ENCODE data around the gene CLK2. TPM values are rescaled to one million over a fixed set of nuclear protein-coding genes. Genes with fewer than 3 reads are reported as not detected.
"Not testable (repeated sequence)": the region's sequence is repeated elsewhere in the genome, so short reads cannot be mapped to it uniquely, and the experiment has no call there.

CLK2 gene
- total RNA-seq, 1 donor from 2014 or later, result 32.1 TPM

GRCh38 chr1:155244368-155245162 is 28.7 kb downstream of the CLK2 start:
- Histone ChIP-seq H3K27me3 (no peaks in the 10 kb centered on the region), H3K4me1 (peaks cover 3 to 28% of the 10 kb centered on the region in 2 donors), H3K36me3 (peaks cover 15 to 17% of the 10 kb centered on the region in 2 donors), H3K27ac (peak overlapping the region; percentile 83 to 92), H3K4me3 (peak overlapping the region; percentile 69 to 80), H3K9me3 (no peaks in the 10 kb centered on the region)
- intact Hi-C loops (cut with DNase I), result loop anchor here (1.0 to 2.0 kb wide), 3 partner anchors 18 to 319 kb away; partner anchors contain the start of gene THBS3
- TF ChIP-seq CTCF (IDR thresholded peaks at IDR 0.05), result peak; percentile 27 to 99 (median 58)
- DNase-seq (ENCODE audit: low spot score in 2 of 2), result peak; percentile 97 to 99

GRCh38 chr1:155242805-155243358 is 30.4 kb downstream of the CLK2 start:
- no peak for TF ChIP-seq CTCF (IDR thresholded peaks at IDR 0.05)
- H3K4me3 ChIP-seq, result peak overlapping the region; percentile 69 to 80
- peaks cover 11% of the 10 kb centered on the region in 2 donors for H3K36me3 ChIP-seq
- intact Hi-C loops (cut with DNase I), result no loop called here
- H3K9me3 ChIP-seq, result no peaks in the 10 kb centered on the region
- DNase-seq (ENCODE audit: low spot score in 2 of 2), result no peak
- H3K27me3 ChIP-seq, result no peaks in the 10 kb centered on the region
- H3K4me1 ChIP-seq, result peaks cover 3 to 28% of the 10 kb centered on the region in 2 donors
- peak overlapping the region; percentile 83 to 92 for H3K27ac ChIP-seq

- Histone ChIP-seq H3K27me3 (no peaks in the 10 kb centered on the region), H3K9me3 (no peaks in the 10 kb centered on the region), H3K36me3 (peaks cover 11% of the 10 kb centered on the region in 2 donors), H3K27ac (no peak overlapping the region), H3K4me1 (peaks cover 3 to 28% of the 10 kb centered on the region in 2 donors), H3K4me3 (no peak overlapping the region)
- DNase-seq (ENCODE audit: low spot score in 2 of 2), result no peak
- TF ChIP-seq CTCF (IDR thresholded peaks at IDR 0.05), result no peak
- intact Hi-C loops (cut with DNase I), result no loop called here
Measured at GRCh38 chr1:155241841-155242264, 31.5 kb downstream of the CLK2 start.

- H3K27ac ChIP-seq, result peak overlapping the region in 1 of 2 donors; percentile 46
- peaks cover 3 to 28% of the 10 kb centered on the region in 2 donors for H3K4me1 ChIP-seq
- H3K36me3 ChIP-seq, result peaks cover 18% of the 10 kb centered on the region in 2 donors
- peak in 1 of 2 donors; percentile 87 for DNase-seq (ENCODE audit: low spot score in 2 of 2)
- TF ChIP-seq CTCF (IDR thresholded peaks at IDR 0.05), result no peak
- H3K4me3 ChIP-seq, result peak overlapping the region; percentile 54 to 65
- no peaks in the 10 kb centered on the region for H3K9me3 ChIP-seq
- intact Hi-C loops (cut with DNase I), result no loop called here
- no peaks in the 10 kb centered on the region for H3K27me3 ChIP-seq
Measured at GRCh38 chr1:155241069-155241679, 32.1 kb downstream of the CLK2 start.

GRCh38 chr1:155236451-155236850 is 36.9 kb downstream of the CLK2 start:
- Histone ChIP-seq H3K9me3 (no peaks in the 10 kb centered on the region), H3K27me3 (no peaks in the 10 kb centered on the region), H3K4me1 (peaks cover 6 to 18% of the 10 kb centered on the region in 2 donors), H3K27ac (no peak overlapping the region), H3K4me3 (no peak overlapping the region), H3K36me3 (peaks cover 21 to 25% of the 10 kb centered on the region in 2 donors)
- intact Hi-C loops (cut with DNase I), result no loop called here
- no peak for DNase-seq (ENCODE audit: low spot score in 2 of 2)
- no peak for TF ChIP-seq CTCF (IDR thresholded peaks at IDR 0.05)

GRCh38 chr1:155235375-155235774 is 37.9 kb downstream of the CLK2 start:
- H3K4me3 ChIP-seq; intact Hi-C loops (cut with DNase I); H3K27ac ChIP-seq; H3K9me3 ChIP-seq; DNase-seq (ENCODE audit: low spot score in 2 of 2); H3K27me3 ChIP-seq: not testable (repeated sequence)
- H3K4me1 ChIP-seq, result peaks cover 3 to 16% of the 10 kb centered on the region in 2 donors
- H3K36me3 ChIP-seq, result peaks cover 21 to 25% of the 10 kb centered on the region in 2 donors

- H3K9me3 ChIP-seq; DNase-seq (ENCODE audit: low spot score in 2 of 2); H3K4me3 ChIP-seq; intact Hi-C loops (cut with DNase I); H3K27ac ChIP-seq; H3K27me3 ChIP-seq: not testable (repeated sequence)
- Histone ChIP-seq H3K36me3 (peaks cover 19 to 25% of the 10 kb centered on the region in 2 donors), H3K4me1 (peaks cover 3 to 16% of the 10 kb centered on the region in 2 donors)
Measured at GRCh38 chr1:155233502-155233901, 39.8 kb downstream of the CLK2 start.
